Spleen (tissue), 7 donors: ENCODE results near the gene ZNF496.

Experiments
- CTCF ChIP-seq, 11 experiments: fragments of 200-600 bp in 7 of 11; fragments of 450-650 bp in 4 of 11; sonication (generic) in 4 of 11; IDR thresholded peaks in 8 of 11; conservative IDR thresholded peaks in 3 of 11; 1 replicate in 7 of 11; 2 replicates in 4 of 11; pipeline versions ENCODE4 v1.4.0 to v1.8.0; 2016 to 2021; ENCODE audit warnings: antibody characterized with exemption in 11 of 11, inconsistent platforms in 4 of 11, mild to moderate bottlenecking in 1 of 11
- POLR2A ChIP-seq, 3 donors: fragments of 450-650 bp; IDR thresholded peaks; one replicate each; pipeline ENCODE4 v1.5.1; 2017; ENCODE audit warnings: antibody characterized with exemption in 3 of 3, mild to moderate bottlenecking in 1 of 3
- POLR2AphosphoS5 ChIP-seq, 3 donors: sonication (generic); formaldehyde crosslinking; IDR thresholded peaks; one replicate each; pipeline ENCODE4 v1.5.1; 2017; ENCODE audit warnings: antibody characterized with exemption in 3 of 3
- donor health status: DM: no; HTN: no; CAD: no; lungs with moderate emphysema.
- donor health status: DM: no; HTN: no; CAD: no.
- donor health status: DM: no; HTN: no; CAD: no.

GRCh38 chr1:247281001-247281574 lies 50.6 kb downstream of the ZNF496 start:
- TF ChIP-seq CTCF (IDR thresholded peaks at IDR 0.05 in 8 of 11, conservative IDR thresholded peaks at IDR 0.05 in 3 of 11) (no peak), POLR2A (IDR thresholded peaks at IDR 0.05) (no peak), POLR2AphosphoS5 (IDR thresholded peaks at IDR 0.05) (no peak)
